Stimulated activated naive B cell treated with anti-CD40 and anti-IgM and Interleukin-4, amounts not matched to agents 10 μg/mL and 1 μg/mL and 100 μg/mL, for 72 hours (primary cell): ENCODE measurements around the gene LPP.
"Not testable (repeated sequence)": the region's sequence is repeated elsewhere in the genome, so short reads cannot be mapped to it uniquely, and the experiment has no call there.

Experiments used
- ATAC-seq, 2 donors: fragments of 150-1000 bp; cut with Tn5 transposase; replicated peaks; 2 replicates each; pipeline ENCODE4 v1.10.0; 2021; ENCODE audit warnings: moderate library complexity in 1 of 2
- DNase-seq: peaks from one replicate; pipeline ENCODE4 v3.0.0; 2021
- H3K27ac Mint-ChIP-seq: one replicate; pipeline ENCODE4 v1.8.0; 2022; ENCODE audit warnings: mild to moderate bottlenecking, mixed read lengths
- H3K27me3 Mint-ChIP-seq, 2 donors: one replicate each; pipeline ENCODE4 v1.8.0; 2022; ENCODE audit warnings: mixed read lengths in 2 of 2
- H3K36me3 Mint-ChIP-seq, 2 donors: one replicate each; pipeline ENCODE4 v1.8.0; 2022; ENCODE audit warnings: mixed read lengths in 2 of 2, mild to moderate bottlenecking in 1 of 2
- H3K4me1 Mint-ChIP-seq, 2 donors: one replicate each; pipeline ENCODE4 v1.8.0; 2022; ENCODE audit warnings: mixed read lengths in 2 of 2, mild to moderate bottlenecking in 1 of 2
- H3K4me3 Mint-ChIP-seq, 2 donors: one replicate each; pipeline ENCODE4 v1.8.0; 2022; ENCODE audit warnings: mild to moderate bottlenecking in 2 of 2, mixed read lengths in 2 of 2, moderate library complexity in 1 of 2
- H3K9me3 Mint-ChIP-seq, 2 donors: one replicate each; pipeline ENCODE4 v1.8.0; 2022; ENCODE audit warnings: mixed read lengths in 2 of 2, mild to moderate bottlenecking in 1 of 2

LPP gene

GRCh38 chr3:188416041-188416440 is 262.1 kb downstream of the LPP start:
- Mint-ChIP-seq H3K4me1 (peaks cover 11 to 30% of the 10 kb centered on the region in 2 donors), H3K27ac (peak overlapping the region; percentile 5)

GRCh38 chr3:188417271-188417696 is 263.3 kb downstream of the LPP start:
- ATAC-seq: peak; percentile 27 to 46

More at GRCh38 chr3:188416041-188416440, 262.1 kb downstream of the LPP start:
- Mint-ChIP-seq H3K9me3 (no peaks in the 10 kb centered on the region), H3K36me3 (peaks cover 13 to 19% of the 10 kb centered on the region in 2 donors), H3K27me3 (no peaks in the 10 kb centered on the region), H3K4me3 (no peak overlapping the region)
- DNase-seq: no peak
- no peak for ATAC-seq

GRCh38 chr3:188417766-188418165 is 263.8 kb downstream of the LPP start:
- H3K36me3 Mint-ChIP-seq: peaks cover 11 to 14% of the 10 kb centered on the region in 2 donors
- no peaks in the 10 kb centered on the region for H3K9me3 Mint-ChIP-seq
- H3K4me1 Mint-ChIP-seq: peaks cover 20 to 47% of the 10 kb centered on the region in 2 donors
- peak overlapping the region; percentile 68 for H3K27ac Mint-ChIP-seq
- H3K27me3 Mint-ChIP-seq: no peaks in the 10 kb centered on the region
- peak overlapping the region in 1 of 2 donors; percentile 32 for H3K4me3 Mint-ChIP-seq
- ATAC-seq (no peak), DNase-seq (no peak)

More at GRCh38 chr3:188417271-188417696, 263.3 kb downstream of the LPP start:
- Mint-ChIP-seq H3K4me3 (peak overlapping the region; percentile 32 to 43), H3K36me3 (peaks cover 8 to 17% of the 10 kb centered on the region in 2 donors), H3K27ac (peak overlapping the region; percentile 68), H3K9me3 (no peaks in the 10 kb centered on the region), H3K27me3 (no peaks in the 10 kb centered on the region), H3K4me1 (peaks cover 17 to 43% of the 10 kb centered on the region in 2 donors)
- DNase-seq: no peak

- Mint-ChIP-seq H3K27me3 (no peaks in the 10 kb centered on the region), H3K9me3 (peaks cover 12 to 20% of the 10 kb centered on the region in 2 donors), H3K36me3 (peaks cover 37 to 43% of the 10 kb centered on the region in 2 donors), H3K27ac (peak overlapping the region; percentile 96), H3K4me3 (peak overlapping the region; percentile 51 to 71), H3K4me1 (peaks cover 40 to 82% of the 10 kb centered on the region in 2 donors)
- DNase-seq: no peak
- ATAC-seq: peak; percentile 5 to 19
These were observed 267.3 kb downstream of the LPP start for GRCh38 chr3:188421151-188421821.

GRCh38 chr3:188421836-188422540 is 268.0 kb downstream of the LPP start:
- ATAC-seq (peak; percentile 98 to 99), DNase-seq (peak; percentile 72)
- Mint-ChIP-seq H3K27me3 (no peaks in the 10 kb centered on the region), H3K4me1 (peaks cover 41 to 86% of the 10 kb centered on the region in 2 donors), H3K4me3 (peak overlapping the region; percentile 51 to 71), H3K9me3 (peaks cover 19 to 24% of the 10 kb centered on the region in 2 donors), H3K36me3 (peaks cover 44 to 49% of the 10 kb centered on the region in 2 donors), H3K27ac (peak overlapping the region; percentile 96)

GRCh38 chr3:188427981-188428380 is 274.0 kb downstream of the LPP start:
- H3K36me3 Mint-ChIP-seq: peaks cover 55 to 62% of the 10 kb centered on the region in 2 donors
- H3K4me3 Mint-ChIP-seq: peak overlapping the region in 1 of 2 donors; percentile 17
- not testable (repeated sequence) for DNase-seq, H3K27me3 Mint-ChIP-seq, ATAC-seq
- peaks cover 49 to 88% of the 10 kb centered on the region in 2 donors for H3K4me1 Mint-ChIP-seq
- H3K27ac Mint-ChIP-seq: peak overlapping the region; percentile 94
- peaks cover 29 to 36% of the 10 kb centered on the region in 2 donors for H3K9me3 Mint-ChIP-seq

GRCh38 chr3:188431040-188431439 is 277.1 kb downstream of the LPP start:
- Mint-ChIP-seq H3K9me3 (peaks cover 18 to 22% of the 10 kb centered on the region in 2 donors), H3K4me3 (peak overlapping the region; percentile 5 to 32), H3K27me3 (no peaks in the 10 kb centered on the region), H3K27ac (peak overlapping the region; percentile 97), H3K4me1 (peaks cover 45 to 84% of the 10 kb centered on the region in 2 donors), H3K36me3 (peaks cover 34 to 43% of the 10 kb centered on the region in 2 donors)
- DNase-seq: peak; percentile 45
- peak; percentile 71 to 81 for ATAC-seq

- peak overlapping the region; percentile 5 to 27 for H3K4me3 Mint-ChIP-seq
- ATAC-seq (peak in 1 of 2 donors; percentile 11), DNase-seq (no peak)
- peak overlapping the region; percentile 97 for H3K27ac Mint-ChIP-seq
- H3K27me3 Mint-ChIP-seq: no peaks in the 10 kb centered on the region
- peaks cover 29 to 40% of the 10 kb centered on the region in 2 donors for H3K36me3 Mint-ChIP-seq
- H3K9me3 Mint-ChIP-seq: peaks cover 16 to 17% of the 10 kb centered on the region in 2 donors
- H3K4me1 Mint-ChIP-seq: peaks cover 42 to 81% of the 10 kb centered on the region in 2 donors
These were observed 277.6 kb downstream of the LPP start for GRCh38 chr3:188431553-188431952.

GRCh38 chr3:188432802-188433520 is 279.0 kb downstream of the LPP start:
- H3K27ac Mint-ChIP-seq: peak overlapping the region; percentile 97
- DNase-seq (peak; percentile 24), ATAC-seq (peak; percentile 89)
- peak overlapping the region; percentile 80 to 82 for H3K4me3 Mint-ChIP-seq
- H3K9me3 Mint-ChIP-seq: peaks cover 7 to 11% of the 10 kb centered on the region in 2 donors
- H3K27me3 Mint-ChIP-seq: no peaks in the 10 kb centered on the region
- H3K36me3 Mint-ChIP-seq: peaks cover 25 to 33% of the 10 kb centered on the region in 2 donors
- H3K4me1 Mint-ChIP-seq: peaks cover 45 to 77% of the 10 kb centered on the region in 2 donors

- H3K27me3 Mint-ChIP-seq: no peaks in the 10 kb centered on the region
- peaks cover 50 to 80% of the 10 kb centered on the region in 2 donors for H3K4me1 Mint-ChIP-seq
- DNase-seq (no peak), ATAC-seq (peak; percentile 26 to 36)
- peak overlapping the region; percentile 80 to 82 for H3K4me3 Mint-ChIP-seq
- H3K27ac Mint-ChIP-seq: peak overlapping the region; percentile 97
- H3K36me3 Mint-ChIP-seq: peaks cover 23 to 33% of the 10 kb centered on the region in 2 donors
- H3K9me3 Mint-ChIP-seq: peaks cover 7 to 11% of the 10 kb centered on the region in 2 donors
These were observed 279.7 kb downstream of the LPP start for GRCh38 chr3:188433521-188434150.

- Mint-ChIP-seq H3K36me3 (peaks cover 23 to 33% of the 10 kb centered on the region in 2 donors), H3K4me1 (peaks cover 52 to 86% of the 10 kb centered on the region in 2 donors), H3K4me3 (no peak overlapping the region), H3K27me3 (no peaks in the 10 kb centered on the region), H3K9me3 (peaks cover 7 to 11% of the 10 kb centered on the region in 2 donors), H3K27ac (peak overlapping the region; percentile 63)
- ATAC-seq (no peak), DNase-seq (no peak)
These were observed 280.6 kb downstream of the LPP start for GRCh38 chr3:188434594-188434993.

- DNase-seq (no peak), ATAC-seq (no peak)
- Mint-ChIP-seq H3K27me3 (no peaks in the 10 kb centered on the region), H3K27ac (peak overlapping the region; percentile 84), H3K9me3 (peaks cover 7 to 11% of the 10 kb centered on the region in 2 donors), H3K4me1 (peaks cover 54 to 87% of the 10 kb centered on the region in 2 donors), H3K36me3 (peaks cover 23 to 33% of the 10 kb centered on the region in 2 donors), H3K4me3 (no peak overlapping the region)
These were observed 281.3 kb downstream of the LPP start for GRCh38 chr3:188435266-188435665.

GRCh38 chr3:188437926-188438325 is 284.0 kb downstream of the LPP start:
- peaks cover 9 to 10% of the 10 kb centered on the region in 2 donors for H3K9me3 Mint-ChIP-seq
- H3K27me3 Mint-ChIP-seq: no peaks in the 10 kb centered on the region
- H3K4me3 Mint-ChIP-seq: peak overlapping the region in 1 of 2 donors; percentile 25
- peaks cover 53 to 81% of the 10 kb centered on the region in 2 donors for H3K4me1 Mint-ChIP-seq
- ATAC-seq: no peak
- peak overlapping the region; percentile 86 for H3K27ac Mint-ChIP-seq
- H3K36me3 Mint-ChIP-seq: peaks cover 20 to 29% of the 10 kb centered on the region in 2 donors
- no peak for DNase-seq
